AG04450 (cell line): ENCODE measurements around the gene CALHM2. TPM values are rescaled to one million over a fixed set of nuclear protein-coding genes. Genes with fewer than 3 reads are reported as not detected.
A peak's percentile ranks its signal among the peaks of the same experiment; 100 is the strongest.

ENCODE experiments used
- CTCF ChIA-PET: fragments of 300-600, 350-600 bp; formaldehyde crosslinking; extraction: SDS; loops from one replicate; lab custom pipeline; 2022; ENCODE audit warnings: antibody characterized with exemption, inconsistent platforms; lab: Charles Lee
- POLR2A ChIA-PET: fragments of 350-600 bp; formaldehyde crosslinking; extraction: SDS; loops from one replicate; lab custom pipeline; 2021; ENCODE audit warnings: antibody characterized with exemption, inconsistent platforms; lab: Yijun Ruan, JAX
- DNase-seq: peaks from one replicate; pipeline ENCODE4 v3.0.0-alpha.2; 2011; ENCODE audit warnings: low read depth, low spot score
- H3K27ac ChIP-seq: one replicate; pipeline ENCODE4 v1.5.1; 2012; ENCODE audit warnings: low read depth, low read length, control low read depth
- H3K27me3 ChIP-seq: one replicate; pipeline ENCODE4 v1.6.0; 2012; ENCODE audit warnings: low read length; ENCODE audit not compliant: control insufficient read depth, insufficient read depth
- H3K4me3 ChIP-seq: 2 replicates; pipeline ENCODE4 v1.5.1; 2011; ENCODE audit warnings: mild to moderate bottlenecking, low read depth, low read length, control low read depth
- H3K9me3 ChIP-seq: 2 replicates; pipeline ENCODE4 v1.5.1; 2012; ENCODE audit warnings: low read length; ENCODE audit not compliant: control insufficient read depth, insufficient read depth
- polyA plus RNA-seq: library from polyadenylated mRNA; depleted of rRNA; stranded (reverse); fragments of >200 nt; gene quantifications from 2 replicates; pipeline ENCODE4 v1.2.3, GENCODE V29; 2011
- TF ChIP-seq, protein P1 (sequence below): IDR thresholded peaks from 2 replicates; pipeline ENCODE4 v1.5.1; 2011; ENCODE audit warnings: low read depth, low read length, control low read depth, inconsistent platforms

CALHM2 gene
- polyA plus RNA-seq, 1 experiment: 9.2 TPM

DNA sequence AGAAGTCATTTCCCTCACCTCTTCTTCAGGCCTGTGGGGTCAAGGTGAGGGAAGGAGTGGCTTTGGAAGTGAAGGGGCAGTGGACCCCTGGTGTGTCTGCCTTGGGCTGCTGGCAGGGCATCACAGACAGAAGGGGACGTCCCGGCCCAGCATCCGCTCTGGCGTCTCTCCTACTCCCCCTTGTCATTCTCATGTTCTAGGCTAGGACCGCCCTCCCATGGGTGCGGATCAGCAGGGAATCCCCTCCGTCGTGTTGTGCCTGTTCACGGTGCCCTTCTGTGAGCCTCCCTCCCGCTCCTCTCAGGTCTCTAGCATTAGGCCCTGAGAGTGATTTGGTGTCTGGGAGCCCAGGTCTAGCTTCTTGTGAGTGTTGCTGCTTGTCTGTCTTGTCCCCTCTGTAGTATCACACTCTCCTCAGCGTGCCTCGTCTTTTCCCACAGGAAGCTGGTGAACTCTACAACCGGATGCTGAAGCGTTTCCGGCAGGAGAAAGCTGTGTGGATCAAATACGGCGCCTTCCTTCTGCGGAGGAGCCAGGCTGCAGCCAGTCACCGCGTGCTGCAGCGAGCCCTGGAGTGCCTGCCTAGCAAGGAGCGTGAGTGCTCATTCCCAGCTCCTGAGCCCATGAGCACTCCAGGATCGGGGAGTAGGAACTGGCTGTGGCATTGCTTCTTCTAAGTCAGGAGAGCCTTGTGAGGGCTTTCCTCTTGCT is 8.5 kb downstream of the CALHM2 start:
- Histone ChIP-seq H3K9me3 (no peaks in the 10 kb centered on the region; the same call in 1 of the 2 replicates), H3K27ac (no peak overlapping the region), H3K4me3 (no peak overlapping the region), H3K27me3 (no peaks in the 10 kb centered on the region)
- ChIA-PET POLR2A (no interaction called here), CTCF (interaction anchor here (1.4 kb wide), 1 partner anchor 39 kb away, joined by 3 read pairs; no protein-coding TSS in a partner anchor)
- TF ChIP-seq, protein P1, sequence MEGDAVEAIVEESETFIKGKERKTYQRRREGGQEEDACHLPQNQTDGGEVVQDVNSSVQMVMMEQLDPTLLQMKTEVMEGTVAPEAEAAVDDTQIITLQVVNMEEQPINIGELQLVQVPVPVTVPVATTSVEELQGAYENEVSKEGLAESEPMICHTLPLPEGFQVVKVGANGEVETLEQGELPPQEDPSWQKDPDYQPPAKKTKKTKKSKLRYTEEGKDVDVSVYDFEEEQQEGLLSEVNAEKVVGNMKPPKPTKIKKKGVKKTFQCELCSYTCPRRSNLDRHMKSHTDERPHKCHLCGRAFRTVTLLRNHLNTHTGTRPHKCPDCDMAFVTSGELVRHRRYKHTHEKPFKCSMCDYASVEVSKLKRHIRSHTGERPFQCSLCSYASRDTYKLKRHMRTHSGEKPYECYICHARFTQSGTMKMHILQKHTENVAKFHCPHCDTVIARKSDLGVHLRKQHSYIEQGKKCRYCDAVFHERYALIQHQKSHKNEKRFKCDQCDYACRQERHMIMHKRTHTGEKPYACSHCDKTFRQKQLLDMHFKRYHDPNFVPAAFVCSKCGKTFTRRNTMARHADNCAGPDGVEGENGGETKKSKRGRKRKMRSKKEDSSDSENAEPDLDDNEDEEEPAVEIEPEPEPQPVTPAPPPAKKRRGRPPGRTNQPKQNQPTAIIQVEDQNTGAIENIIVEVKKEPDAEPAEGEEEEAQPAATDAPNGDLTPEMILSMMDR: no peak
- no peak for DNase-seq

DNA sequence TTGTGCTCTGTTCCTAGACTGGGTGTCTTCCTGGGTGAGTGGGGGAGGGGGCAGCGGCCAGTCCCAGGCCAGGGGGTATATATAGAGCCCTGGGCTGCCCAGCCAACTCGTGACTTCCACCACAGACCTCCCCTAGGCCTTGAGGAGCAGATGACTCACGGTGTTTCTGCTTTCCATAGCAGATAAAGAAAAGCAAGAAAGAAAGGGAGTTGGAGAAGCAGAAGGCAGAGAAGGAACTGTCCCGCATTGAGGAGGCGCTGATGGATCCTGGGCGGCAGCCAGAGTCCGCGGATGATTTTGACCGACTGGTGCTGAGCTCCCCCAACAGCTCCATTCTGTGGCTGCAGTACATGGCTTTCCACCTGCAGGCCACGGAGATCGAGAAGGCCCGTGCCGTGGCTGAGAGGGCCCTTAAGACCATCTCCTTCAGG is 10.1 kb downstream of the CALHM2 start:
- DNase-seq: no peak
- TF ChIP-seq, protein P1: no peak
- H3K9me3 ChIP-seq: no peaks in the 10 kb centered on the region; the same call in 1 of the 2 replicates
- no peaks in the 10 kb centered on the region for H3K27me3 ChIP-seq
- POLR2A ChIA-PET: no interaction called here
- CTCF ChIA-PET: no interaction called here
- H3K27ac ChIP-seq: peak overlapping the region; percentile 57
- no peak overlapping the region for H3K4me3 ChIP-seq

DNA sequence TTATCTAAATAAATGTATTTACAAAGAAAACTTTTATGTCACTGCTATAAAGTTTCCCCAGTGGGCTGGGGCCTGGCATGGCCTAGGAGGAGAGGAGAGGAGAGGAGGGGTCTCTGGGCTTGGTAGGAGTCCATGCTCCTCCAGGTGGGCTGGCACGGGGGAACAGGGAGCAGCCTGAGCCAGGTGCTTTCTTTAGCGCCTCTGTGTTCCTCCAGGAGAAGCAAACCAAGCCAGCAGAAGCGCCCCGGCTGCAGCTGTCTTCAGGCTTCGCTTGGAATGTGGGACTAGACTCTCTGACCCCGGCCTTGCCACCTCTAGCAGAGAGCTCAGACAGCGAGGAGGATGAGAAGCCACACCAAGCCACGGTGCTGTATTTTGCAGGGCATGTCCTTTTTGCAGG is 10.6 kb downstream of the CALHM2 start:
- no peak for DNase-seq
- H3K9me3 ChIP-seq: no peaks in the 10 kb centered on the region
- no peaks in the 10 kb centered on the region for H3K27me3 ChIP-seq
- H3K4me3 ChIP-seq: no peak overlapping the region
- H3K27ac ChIP-seq: peak overlapping the region; percentile 57
- ChIA-PET CTCF (no interaction called here), POLR2A (no interaction called here)
- TF ChIP-seq, protein P1: no peak

DNA sequence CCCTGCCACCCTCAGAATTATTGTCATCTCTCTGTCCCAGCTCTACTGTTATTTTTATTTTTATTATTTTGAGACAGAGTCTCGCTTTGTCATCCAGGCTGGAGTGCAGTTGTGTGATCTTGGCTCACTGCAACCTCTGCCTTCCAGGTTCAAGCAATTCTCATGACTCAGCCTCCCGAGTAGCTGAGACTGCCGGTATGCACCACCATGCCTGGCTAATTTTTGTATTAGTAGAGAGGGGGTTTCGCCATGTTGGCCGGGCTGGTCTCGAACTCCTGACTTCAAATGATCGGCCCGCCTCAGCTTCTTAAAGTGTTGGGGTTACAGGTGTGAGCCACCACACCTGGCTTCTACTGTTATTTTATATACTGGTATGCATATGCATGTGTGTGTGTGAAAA is 11.0 kb downstream of the CALHM2 start:
- TF ChIP-seq, protein P1: no peak
- no peak for DNase-seq
- Histone ChIP-seq H3K27me3 (no peaks in the 10 kb centered on the region), H3K9me3 (no peaks in the 10 kb centered on the region), H3K27ac (no peak overlapping the region), H3K4me3 (no peak overlapping the region)
- CTCF ChIA-PET: interaction anchor here (1.3 kb wide), 1 partner anchor 27 kb away, joined by 3 read pairs; no protein-coding TSS in a partner anchor
- POLR2A ChIA-PET: no interaction called here

DNA sequence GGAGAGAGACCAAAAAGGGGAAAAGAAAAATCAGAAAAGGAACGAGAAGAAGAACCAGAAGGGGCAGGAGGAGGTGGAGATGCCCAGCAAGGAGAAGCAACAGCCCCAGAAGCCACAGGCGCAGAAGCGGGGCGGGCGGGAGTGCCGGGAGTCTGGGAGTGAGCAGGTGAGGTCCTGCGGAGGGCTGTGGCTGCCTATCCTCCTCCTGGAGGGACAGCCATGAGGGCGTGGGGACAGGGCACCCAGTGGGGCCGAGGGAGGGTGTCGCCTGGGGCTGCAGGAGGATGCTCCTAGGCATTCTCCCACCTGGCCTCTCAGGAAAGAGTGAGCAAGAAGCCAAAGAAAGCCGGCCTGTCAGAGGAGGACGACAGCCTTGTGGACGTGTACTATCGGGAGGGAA is 11.8 kb downstream of the CALHM2 start:
- CTCF ChIA-PET: interaction anchor here (1.3 kb wide), 1 partner anchor 26 kb away, joined by 3 read pairs; no protein-coding TSS in a partner anchor
- H3K27ac ChIP-seq: no peak overlapping the region
- no peaks in the 10 kb centered on the region for H3K27me3 ChIP-seq
- TF ChIP-seq, protein P1: no peak
- DNase-seq: no peak
- H3K4me3 ChIP-seq: no peak overlapping the region
- H3K9me3 ChIP-seq: no peaks in the 10 kb centered on the region
- POLR2A ChIA-PET: no interaction called here
